ENCODE results near the gene SMCO4.
"Not testable (repeated sequence)": the region's sequence is repeated elsewhere in the genome, so short reads cannot be mapped to it uniquely, and the experiment has no call there.

SMCO4 gene, protein sequence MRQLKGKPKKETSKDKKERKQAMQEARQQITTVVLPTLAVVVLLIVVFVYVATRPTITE

DNA sequence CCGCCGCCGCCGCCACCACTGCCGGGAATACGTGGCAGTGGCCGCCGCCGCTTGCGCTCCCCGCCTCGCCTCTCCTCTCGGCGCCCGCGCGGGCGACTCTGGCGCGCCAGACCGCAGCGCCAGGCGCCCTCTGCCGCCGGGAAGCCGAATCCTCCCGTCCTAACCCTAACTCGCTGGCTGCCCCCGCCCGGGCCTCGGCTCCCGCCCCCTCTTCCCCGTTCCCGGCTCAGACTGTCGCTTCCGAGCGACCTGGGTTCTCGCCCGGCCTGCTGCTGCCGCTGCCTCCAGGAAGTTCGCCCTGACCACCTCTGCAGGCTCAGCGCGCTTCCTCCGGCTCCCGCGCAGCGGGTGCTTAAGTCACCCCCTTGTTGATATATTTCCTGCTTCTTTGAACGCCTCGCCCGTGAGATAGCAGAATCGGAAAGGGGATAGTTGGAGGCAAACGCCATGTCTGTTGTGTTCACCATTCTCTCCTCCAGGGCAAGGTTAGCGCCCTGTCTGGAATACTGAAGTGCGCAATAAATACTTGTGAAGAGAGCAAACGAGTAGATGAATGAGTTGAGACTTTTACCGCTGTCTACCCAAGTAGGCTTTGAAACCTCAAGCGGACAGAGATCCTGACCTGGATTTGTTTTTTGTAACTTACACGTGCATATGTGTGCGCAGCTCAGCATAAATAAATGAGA lies at the start of gene SMCO4:
Gene SMCO4 (minus strand): TSS at position 100 of the 686 bp plus-strand sequence. CDS start 64,202 bp downstream, outside the sequence.
- peak; percentile 69 for DNase-seq (ENCODE audit: low read depth)

DNA sequence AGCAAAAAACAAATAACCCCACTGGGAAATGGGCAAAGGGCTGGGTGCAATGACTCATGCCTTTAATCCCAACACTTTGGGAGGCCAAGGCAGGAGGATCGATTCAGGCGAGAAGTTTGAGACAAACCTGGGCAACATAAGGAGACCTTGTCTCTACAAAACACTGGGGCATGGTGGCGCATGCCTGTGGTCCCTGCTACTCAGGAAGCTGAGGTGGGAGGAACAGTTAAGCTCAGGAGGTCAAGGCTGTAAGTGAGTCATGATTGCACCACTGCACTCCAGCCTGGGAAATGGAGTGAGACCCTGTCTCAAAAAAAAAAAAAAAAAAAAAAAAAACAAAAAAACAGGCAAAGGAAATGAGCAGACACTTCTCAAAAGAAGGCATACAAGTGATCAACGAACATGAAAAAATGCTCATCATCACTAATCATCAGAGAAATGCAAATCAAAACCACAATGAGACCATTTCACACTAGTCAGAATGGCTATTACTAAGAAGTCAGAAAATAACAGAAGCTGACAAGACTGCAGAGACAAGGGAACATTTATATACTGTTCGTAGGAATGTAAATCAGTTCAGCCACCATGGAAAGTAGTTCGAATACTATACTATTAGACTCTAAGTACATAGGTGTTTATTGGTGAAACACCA lies 48.2 kb upstream of the SMCO4 start:
- DNase-seq (ENCODE audit: low read depth) = no peak

DNA sequence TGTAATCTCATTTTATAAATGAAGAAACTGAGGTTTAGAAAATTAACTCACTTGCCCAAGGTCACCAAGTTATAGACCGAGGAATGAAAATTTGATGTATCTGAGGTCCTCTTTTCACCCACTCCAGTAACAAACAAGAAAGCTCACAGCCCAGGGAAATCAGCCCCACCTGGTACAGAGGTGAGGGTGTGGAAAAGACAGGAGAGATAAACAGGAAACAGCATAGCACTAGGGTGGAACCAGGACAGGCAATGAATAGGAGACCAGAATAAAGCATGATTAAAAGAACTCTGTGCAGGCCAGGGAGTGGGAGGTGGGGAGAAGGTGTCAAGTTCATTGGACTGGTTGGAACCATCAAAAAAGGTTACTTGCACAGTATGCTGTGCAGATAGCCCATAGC lies 46.2 kb upstream of the SMCO4 start:
- no peak for DNase-seq (ENCODE audit: low read depth)

DNA sequence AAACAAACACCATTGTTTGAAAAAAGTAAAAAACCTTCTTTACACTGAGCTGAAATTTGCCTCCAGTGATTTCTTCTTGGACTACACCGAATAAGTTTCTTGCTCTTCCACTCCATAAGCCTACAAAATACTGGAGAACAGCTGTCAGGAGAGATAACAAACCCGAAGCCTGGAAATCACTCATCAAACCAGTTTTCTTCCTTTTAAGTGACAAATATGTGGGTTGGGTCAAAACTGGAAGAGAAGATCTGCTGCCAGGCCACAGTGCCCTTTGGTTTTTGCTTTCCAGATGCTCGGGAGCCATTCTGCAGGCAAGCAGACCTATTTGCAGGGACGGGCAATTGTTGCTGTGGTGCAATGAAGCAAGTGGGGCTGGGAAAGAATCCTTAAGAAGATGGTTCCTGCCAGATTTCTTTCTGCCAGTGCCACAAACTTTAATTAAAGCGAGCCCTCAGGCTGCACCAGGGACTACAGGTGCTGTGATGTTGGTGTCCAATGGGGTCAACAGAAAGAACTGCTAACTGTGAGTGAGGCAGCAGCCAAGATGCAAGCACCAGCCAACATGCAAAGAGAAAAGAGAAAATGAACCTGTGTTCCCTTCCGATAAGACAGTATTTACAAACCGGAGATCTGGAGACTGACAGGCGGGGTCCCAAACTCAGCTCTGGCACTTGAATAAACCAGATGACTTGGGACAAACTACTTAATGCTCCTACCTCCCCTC lies 44.8 kb upstream of the SMCO4 start:
- no peak for DNase-seq (ENCODE audit: low read depth)

DNA sequence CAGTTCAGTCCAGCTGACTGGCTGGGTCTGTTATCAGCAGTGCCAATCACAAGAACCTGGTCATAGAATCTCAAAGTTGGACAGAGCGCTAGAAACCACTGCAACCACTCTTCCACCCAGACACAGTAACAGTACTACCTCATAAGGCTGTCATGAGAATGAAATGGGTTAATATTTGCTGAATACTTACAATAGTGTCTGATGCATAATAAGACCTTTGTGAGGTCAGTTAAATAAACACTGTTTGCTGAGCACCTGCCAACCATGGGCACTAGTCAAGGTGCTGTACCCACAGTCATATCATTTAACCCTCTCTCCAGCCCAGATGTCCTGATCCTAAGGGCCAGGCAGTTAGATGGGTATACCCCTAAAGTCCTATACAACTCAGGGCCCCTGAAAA lies 44.2 kb upstream of the SMCO4 start:
- not testable (repeated sequence) for DNase-seq (ENCODE audit: low read depth)

DNA sequence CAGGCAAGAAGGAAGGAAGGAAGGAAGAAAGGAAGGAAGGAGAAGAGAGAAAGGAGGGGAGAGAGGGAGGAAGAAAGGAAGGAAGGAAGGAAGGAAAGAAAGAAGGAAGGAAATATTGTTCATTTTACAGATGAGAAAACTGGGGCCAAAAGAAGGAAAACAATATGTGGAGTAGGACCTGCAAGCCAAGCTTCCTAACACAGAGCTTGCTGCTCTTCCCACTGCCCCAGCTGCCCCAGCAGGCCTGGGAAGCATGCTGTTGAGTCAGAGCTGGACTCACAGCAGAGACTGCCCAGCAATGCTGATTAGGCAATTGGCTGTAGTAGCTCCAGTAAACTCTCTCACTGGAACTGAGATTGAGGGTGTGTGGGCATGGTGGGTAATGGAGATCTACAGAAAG lies 42.6 kb upstream of the SMCO4 start:
- no peak for DNase-seq (ENCODE audit: low read depth)

DNA sequence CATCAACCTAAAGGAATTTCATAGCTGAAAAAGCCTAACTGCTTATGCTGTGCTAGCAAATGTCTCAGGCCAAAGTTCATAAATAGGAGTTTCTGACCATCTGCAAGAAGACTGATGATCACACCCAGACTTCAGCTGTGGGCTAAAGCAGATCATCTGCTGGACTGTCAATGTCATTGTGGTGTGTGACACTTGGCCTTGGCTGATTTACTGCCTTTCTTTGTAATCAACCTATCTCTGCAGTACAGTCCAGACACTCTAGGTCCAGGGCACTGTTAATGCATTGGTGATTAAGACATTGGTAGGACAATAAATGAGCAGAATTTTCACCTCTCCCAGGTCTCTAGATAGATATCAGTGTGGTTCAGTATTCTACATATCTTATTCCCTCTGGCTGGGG lies 40.3 kb upstream of the SMCO4 start:
- DNase-seq (ENCODE audit: low read depth) = no peak

DNA sequence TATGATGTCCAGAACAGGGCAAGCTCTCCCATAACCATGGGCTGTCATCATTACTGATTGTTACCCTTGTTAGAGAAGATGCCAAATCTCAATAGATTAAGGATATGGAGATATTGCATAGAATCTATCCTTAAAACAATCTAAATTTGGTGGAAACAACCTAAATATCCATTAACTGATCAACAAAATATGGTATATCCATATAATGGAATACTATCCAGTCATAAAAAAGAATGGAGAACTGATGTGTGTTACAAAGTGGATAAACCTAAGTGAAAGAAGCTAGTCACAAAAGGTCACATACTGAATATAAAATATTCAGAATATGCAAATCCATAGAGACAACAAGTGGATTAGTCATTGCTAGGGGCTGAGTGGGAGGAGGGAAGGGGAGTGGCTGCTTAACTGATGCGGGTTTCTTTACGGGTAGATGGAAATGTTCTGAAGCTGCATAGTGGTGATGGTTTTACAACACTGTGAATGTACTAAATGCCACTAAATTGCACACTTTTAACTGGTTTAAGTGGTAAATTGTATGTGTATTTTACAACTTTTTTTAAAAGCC lies 36.1 kb upstream of the SMCO4 start:
- DNase-seq (ENCODE audit: low read depth) = no peak

DNA sequence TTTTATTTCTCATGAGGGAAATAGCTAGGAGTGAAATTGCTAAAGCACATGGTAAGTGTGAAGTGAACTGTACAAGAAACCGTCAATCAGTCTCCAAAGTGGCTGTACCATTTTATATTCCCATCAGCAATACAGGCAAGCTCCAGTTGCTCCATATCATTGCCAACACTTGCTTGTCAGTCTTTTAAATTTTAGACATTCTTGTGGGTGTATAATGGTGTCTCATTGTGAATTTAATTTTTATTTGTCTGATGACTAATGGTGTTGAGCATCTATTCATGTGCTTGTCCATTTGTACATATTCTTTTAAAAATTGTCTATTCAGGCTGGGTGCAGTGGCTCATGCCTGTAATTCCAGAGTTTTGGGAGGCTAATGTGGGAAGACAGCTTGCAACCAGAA lies 34.1 kb upstream of the SMCO4 start:
- DNase-seq (ENCODE audit: low read depth) = no peak

DNA sequence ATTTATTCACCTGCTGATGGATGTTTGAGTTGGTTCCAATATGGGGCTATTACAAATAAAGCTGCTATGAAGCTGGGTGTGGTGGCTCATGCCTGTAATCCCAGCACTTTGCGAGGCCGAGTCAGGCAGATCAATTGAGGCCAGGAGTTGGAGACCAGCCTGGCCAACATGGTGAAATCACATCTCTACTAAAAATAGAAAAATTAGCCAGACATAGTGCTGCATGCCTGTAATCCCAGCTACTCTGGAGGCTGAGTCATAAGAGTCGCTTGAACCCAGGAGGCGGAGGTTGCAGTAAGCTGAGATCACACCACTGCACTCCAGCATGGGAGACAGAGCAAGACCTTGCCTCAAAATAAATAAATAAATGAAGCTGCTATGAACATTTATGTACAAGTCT lies 33.7 kb upstream of the SMCO4 start:
- not testable (repeated sequence) for DNase-seq (ENCODE audit: low read depth)

DNA sequence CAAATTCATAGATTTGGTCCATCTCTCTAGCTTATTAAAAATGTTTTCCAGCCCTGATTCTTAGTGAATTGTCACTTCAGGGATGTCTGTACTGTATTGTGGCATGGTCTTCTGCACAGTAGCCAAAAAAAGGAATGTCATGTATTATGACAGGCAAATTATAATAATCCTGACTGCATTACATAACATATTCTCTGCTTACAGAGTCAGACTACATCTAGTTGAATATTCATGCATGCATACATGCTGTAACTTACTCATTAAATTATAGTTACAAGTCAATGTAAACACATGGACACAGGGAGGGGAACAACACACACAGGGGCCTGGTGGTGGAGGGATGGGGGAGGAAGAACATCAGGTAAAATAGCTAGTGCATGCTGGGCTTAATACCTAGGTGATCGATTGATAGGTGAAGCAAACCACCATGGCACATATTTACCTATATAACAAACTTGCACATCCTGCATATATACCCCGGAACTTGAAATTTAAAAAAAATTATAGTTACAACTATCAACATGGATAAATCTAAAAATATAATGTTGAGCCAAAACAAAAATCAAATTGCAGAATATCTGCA lies 31.5 kb upstream of the SMCO4 start:
- DNase-seq (ENCODE audit: low read depth) = no peak

DNA sequence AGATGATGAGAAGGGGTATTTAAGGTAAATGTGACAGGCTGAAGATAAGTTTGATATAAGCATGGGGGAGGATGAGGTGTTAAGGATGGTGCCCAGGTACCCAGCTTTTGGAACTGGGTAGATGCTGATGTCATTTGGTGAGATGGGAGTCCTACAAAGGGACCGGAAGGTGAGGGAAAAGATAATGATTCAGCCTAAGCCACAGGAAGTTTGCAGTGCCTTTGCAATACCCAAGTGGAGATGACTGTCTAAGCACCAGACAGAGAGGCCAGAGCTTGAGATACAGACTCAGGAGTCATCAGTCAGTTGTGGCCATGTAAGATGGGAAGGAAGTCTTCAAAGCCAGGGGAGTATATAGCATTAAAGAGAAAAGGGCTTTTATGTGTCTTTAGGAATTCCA lies 30.0 kb upstream of the SMCO4 start:
- DNase-seq (ENCODE audit: low read depth) = no peak

DNA sequence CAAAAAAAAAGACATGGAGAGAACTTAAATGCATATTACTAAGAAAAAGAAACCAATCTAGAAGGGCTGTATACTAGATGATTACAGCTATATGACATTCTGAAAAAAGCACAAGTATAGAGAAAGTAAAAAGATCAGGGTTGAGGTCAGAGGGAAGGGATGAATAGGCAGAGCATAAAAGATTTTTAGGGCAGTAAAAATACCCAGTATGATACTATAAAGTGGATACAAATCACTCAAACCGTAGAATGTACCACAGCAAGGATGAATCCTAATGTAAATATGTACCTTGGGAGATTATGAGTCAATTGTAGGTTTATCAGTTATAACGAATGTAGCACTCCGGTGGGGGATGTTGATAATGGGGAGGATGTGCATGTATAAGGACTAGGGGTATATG lies 29.4 kb upstream of the SMCO4 start:
- DNase-seq (ENCODE audit: low read depth) = no peak

DNA sequence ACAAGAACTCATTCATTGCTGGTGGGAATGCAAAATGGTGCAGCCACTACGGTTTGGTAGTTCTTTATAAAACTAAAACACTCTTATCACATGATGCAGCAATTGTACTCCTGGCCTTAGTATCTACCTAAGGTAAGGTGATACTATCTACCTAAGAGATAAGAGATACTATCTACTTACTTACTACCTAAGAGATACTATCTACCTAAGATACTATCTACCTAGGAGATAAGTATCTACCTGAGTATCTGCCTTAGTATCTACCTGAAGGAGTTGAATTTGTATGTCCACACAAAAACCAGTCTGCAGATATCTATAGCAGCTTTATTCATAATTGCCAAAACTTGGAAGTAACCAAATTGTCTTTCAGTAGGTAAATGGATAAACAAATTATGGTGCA lies 29.0 kb upstream of the SMCO4 start:
- no peak for DNase-seq (ENCODE audit: low read depth)

DNA sequence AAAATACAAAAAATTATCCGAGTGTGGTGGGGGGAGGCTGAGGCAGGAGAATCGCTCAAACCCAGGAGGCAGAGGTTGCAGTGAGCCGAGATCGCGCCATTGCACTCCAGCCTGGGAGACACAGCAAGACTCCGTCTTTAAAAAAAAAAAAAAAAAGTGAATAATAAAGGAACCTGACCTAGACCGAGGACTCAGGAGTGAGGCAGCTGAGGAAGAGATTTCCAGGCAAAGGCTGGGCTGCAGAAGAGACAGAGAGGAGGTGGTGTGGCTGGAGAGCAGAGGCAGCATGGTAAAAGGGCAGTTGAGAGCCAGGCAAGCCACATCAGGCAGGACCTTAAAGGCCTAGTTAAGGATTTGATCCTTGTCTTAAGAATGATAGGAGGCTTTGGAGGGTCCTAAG lies 28.4 kb upstream of the SMCO4 start:
- DNase-seq (ENCODE audit: low read depth) = no peak

DNA sequence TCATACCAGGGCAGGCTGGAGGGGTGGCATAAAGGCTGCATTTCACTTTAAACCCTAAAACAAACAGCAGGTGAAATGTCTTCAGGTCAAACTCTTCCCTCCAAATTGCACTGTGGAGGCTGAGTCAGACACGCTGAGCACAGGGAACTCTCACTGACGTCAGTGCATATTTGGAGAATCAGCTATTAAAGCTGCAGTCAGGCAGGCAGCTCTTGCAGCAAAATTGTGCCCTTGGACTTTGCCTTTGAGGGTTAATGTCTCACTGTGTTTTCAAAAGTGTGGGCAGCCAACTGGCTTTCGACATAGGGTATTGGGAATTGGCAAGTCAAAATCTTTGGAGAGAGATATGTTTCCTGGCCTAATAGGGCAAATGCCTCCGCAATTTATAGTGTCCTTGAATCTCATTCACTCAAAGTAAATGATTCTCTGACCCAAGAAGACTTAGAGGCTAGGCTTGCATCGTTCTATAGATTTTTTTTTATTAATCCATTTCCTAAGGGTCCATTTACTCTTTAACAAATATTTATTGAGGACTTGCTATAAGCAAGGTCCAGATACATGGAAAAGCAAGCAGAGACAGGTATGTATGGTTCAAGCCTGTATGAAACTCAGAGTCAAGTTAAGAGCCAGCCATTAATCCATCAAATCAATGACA lies 27.7 kb upstream of the SMCO4 start:
- DNase-seq (ENCODE audit: low read depth) = no peak

DNA sequence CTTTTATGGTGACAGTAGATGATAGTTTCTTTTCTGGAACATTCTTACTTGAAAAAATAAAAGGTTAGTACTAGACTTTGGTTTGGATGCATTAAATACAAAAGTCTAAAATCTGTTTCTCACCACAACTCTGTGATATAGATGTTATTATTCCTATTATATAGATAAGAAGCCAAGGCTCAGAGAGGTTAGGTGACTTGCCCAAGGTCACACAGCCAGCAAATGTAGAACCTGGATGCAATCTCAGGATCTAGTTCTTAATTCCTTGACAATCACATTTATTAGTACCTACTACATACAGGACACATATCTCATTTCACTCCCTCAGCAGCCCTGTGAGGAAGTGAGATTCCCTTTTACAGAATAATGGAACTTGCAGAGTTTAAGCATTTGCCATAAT lies 26.3 kb upstream of the SMCO4 start:
- no peak for DNase-seq (ENCODE audit: low read depth)

DNA sequence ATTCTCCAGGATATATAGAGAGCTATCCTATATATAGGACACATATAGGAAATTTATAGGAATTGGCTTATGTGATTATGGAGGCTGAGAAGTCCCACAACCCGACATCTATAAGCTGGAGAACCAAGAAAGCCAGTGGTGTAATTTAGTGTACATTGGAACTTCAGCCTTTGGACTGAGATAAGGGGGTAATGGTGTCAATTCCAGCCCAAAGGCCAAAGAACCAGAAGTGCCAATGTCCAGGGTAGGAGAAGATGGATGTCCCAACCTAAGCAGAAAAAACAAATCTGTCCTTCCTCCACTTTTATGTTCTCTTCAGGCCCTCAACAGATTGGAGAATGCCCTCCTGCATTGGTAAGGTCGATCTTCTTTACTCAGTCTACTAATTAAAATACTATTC lies 25.5 kb upstream of the SMCO4 start:
- no peak for DNase-seq (ENCODE audit: low read depth)

DNA sequence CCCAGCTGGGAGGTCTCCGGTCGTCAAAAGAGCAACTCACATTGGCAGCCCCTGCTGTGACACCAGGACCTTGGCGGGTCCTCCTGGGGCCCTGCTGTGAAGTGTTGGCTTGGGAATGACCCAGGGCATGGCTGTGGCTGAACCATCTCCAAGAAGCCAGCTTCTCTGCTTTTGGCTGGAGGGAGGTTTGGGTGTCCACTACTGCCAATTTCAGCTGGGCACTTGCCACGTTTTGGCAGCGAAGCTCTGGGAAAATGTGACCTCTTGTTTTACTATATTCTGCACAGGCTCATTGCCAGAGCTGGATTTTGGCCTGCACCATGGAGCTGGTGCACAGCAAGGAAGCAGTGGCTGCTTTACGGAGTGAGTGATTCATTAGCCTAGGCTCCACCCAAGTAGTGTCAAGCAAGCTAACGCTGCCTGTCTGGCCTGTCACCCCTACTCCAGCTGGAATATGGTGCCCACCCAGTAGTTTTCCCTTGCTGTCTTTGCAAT lies 24.3 kb upstream of the SMCO4 start:
- no peak for DNase-seq (ENCODE audit: low read depth)

DNA sequence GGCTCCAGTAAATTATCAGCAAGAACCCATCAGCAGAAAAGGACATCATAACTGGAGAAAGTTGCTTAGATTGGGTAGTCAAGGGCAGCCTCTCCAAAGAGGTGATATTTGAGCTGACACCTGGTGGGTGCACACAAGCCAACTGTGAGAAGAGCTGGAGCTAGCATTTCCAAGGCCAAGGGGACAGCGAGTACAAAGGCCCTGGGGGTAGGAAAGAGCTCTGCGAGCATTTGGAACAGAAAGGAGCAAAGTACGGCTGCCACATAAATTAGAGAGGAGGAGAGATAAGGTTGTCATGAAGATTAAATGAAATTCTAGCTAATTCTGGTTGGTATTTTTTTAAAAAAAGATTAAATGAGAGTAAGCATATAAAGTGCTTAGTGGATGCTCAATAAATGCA lies 21.7 kb upstream of the SMCO4 start:
- DNase-seq (ENCODE audit: low read depth) = no peak

DNA sequence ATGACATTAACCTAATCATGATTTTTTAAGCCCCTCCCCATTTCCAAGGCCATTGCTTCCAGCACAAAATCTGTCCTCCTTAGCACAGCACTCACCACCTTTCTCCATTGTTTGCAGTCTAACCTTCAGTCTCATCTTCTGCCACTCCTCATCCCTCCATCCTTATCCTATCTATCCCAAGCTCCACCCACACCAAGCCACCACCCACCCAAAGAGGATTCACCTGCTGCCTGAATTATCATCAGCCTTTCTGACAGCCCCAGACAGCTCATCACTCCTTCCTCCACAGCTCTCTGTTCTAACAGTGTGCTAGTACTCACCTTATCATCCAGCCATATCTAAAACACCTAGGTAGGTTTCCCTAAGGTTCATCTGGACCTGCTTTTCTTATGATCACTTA lies 20.7 kb upstream of the SMCO4 start:
- DNase-seq (ENCODE audit: low read depth) = no peak
